Stimulated activated CD4-positive, alpha-beta T cell treated with anti-CD3 and anti-CD28 coated beads, TNF-alpha, amount 100 ng/mL, for 24 hours (primary cell): Measurements from ENCODE around the gene TOP1.

Source experiments
- DNase-seq, 3 experiments: peaks; one replicate each; pipeline ENCODE4 v3.0.0-alpha.2; 2020; ENCODE audit warnings: low read depth in 3 of 3

TOP1 gene

GRCh38 chr20:41143354-41143753, 114.7 kb downstream of the TOP1 start:
- DNase-seq, result no peak

GRCh38 chr20:41145317-41145716, 116.7 kb downstream of the TOP1 start:
- DNase-seq, result no peak

- no peak for DNase-seq
These were observed 117.4 kb downstream of the TOP1 start for GRCh38 chr20:41145821-41146620.

GRCh38 chr20:41147767-41148191, 119.2 kb downstream of the TOP1 start:
- no peak for DNase-seq

- no peak for DNase-seq
These were observed 120.3 kb downstream of the TOP1 start for GRCh38 chr20:41148942-41149341.

GRCh38 chr20:41150664-41151063, 122.0 kb downstream of the TOP1 start:
- DNase-seq, result no peak

GRCh38 chr20:41151134-41151869, 122.7 kb downstream of the TOP1 start:
- no peak for DNase-seq

GRCh38 chr20:41152108-41152757, 123.6 kb downstream of the TOP1 start:
- no peak for DNase-seq

GRCh38 chr20:41154436-41155176, 126.0 kb downstream of the TOP1 start:
- DNase-seq, result no peak

- no peak for DNase-seq
These were observed 126.6 kb downstream of the TOP1 start for GRCh38 chr20:41155261-41155660.

- no peak for DNase-seq
These were observed 129.5 kb downstream of the TOP1 start for GRCh38 chr20:41158082-41158625.

- no peak for DNase-seq
These were observed 130.9 kb downstream of the TOP1 start for GRCh38 chr20:41159547-41159946.

GRCh38 chr20:41160686-41161085, 132.1 kb downstream of the TOP1 start:
- no peak for DNase-seq

- no peak for DNase-seq
These were observed 133.3 kb downstream of the TOP1 start for GRCh38 chr20:41161886-41162285.

- DNase-seq, result no peak
These were observed 133.8 kb downstream of the TOP1 start for GRCh38 chr20:41162396-41162795.

- DNase-seq, result no peak
These were observed 135.2 kb downstream of the TOP1 start for GRCh38 chr20:41163821-41164220.

- DNase-seq, result no peak
These were observed 136.6 kb downstream of the TOP1 start for GRCh38 chr20:41165001-41165882.

- DNase-seq, result no peak
These were observed 137.8 kb downstream of the TOP1 start for GRCh38 chr20:41166201-41167117.

GRCh38 chr20:41167118-41167470, 138.5 kb downstream of the TOP1 start:
- DNase-seq, result no peak
